B cell (primary cell): ENCODE measurements around the gene CD40. TPM values are rescaled to one million over a fixed set of nuclear protein-coding genes. Genes with fewer than 3 reads are reported as not detected.

ENCODE experiments used
- ATAC-seq: fragments of 200-7000 bp; cut with Tn5 transposase; one replicate; pipeline ENCODE4 v1.10.0; 2021; ENCODE audit warnings: low read depth, mild to moderate bottlenecking, moderate number of reproducible peaks, moderate library complexity
- CTCF ChIA-PET: fragments of 350-600 bp; sonication (Branson Sonifier 250); formaldehyde crosslinking; loops from one replicate; lab custom pipeline; 2021; ENCODE audit warnings: antibody characterized with exemption, inconsistent platforms; lab: Charles Lee
- POLR2A ChIA-PET: fragments of 350-600 bp; sonication (Branson Sonifier 250); formaldehyde crosslinking; loops from one replicate; lab custom pipeline; 2021; ENCODE audit warnings: antibody characterized with exemption; lab: Charles Lee
- DNase-seq: peaks from one replicate; pipeline ENCODE4 v3.0.0; 2013
- H2AFZ ChIP-seq: 2 replicates; pipeline ENCODE4 v1.6.1; 2012; ENCODE audit warnings: mild to moderate bottlenecking, low read depth, low read length; ENCODE audit not compliant: insufficient read depth, poor library complexity, severe bottlenecking
- H3K27ac ChIP-seq, 2 donors: 1 replicate in 1 of 2; 2 replicates in 1 of 2; pipeline ENCODE4 v1.5.1; 2012 to 2013; ENCODE audit warnings: low read length in 2 of 2, mild to moderate bottlenecking in 2 of 2, moderate library complexity in 1 of 2
- H3K27me3 ChIP-seq, 4 experiments: fragments of 200-600 bp in 1 of 4; sonication (generic) in 1 of 4; replicated peaks in 1 of 4; 1 replicate in 2 of 4; 2 replicates in 2 of 4; pipeline versions ENCODE4 v1.6.1 to v1.7.0; 2013 to 2016; ENCODE audit warnings: low read length in 3 of 4, mild to moderate bottlenecking in 2 of 4, mixed read lengths in 1 of 4, moderate library complexity in 1 of 4; ENCODE audit not compliant: insufficient read depth in 4 of 4, control insufficient read depth in 3 of 4; ENCODE audit errors: control extremely low read depth in 1 of 4
- H3K36me3 ChIP-seq, 2 experiments: replicated peaks in 1 of 2; 1 replicate in 1 of 2; 2 replicates in 1 of 2; pipeline versions ENCODE4 v1.6.1 to v1.7.1; 2013; ENCODE audit warnings: low read length in 1 of 2; ENCODE audit not compliant: insufficient read depth in 2 of 2, control insufficient read depth in 1 of 2; ENCODE audit errors: control extremely low read depth in 1 of 2, extremely low read depth in 1 of 2
- H3K4me1 ChIP-seq, 2 donors: fragments of 200-600 bp in 1 of 2; sonication (generic) in 1 of 2; 1 replicate in 1 of 2; 2 replicates in 1 of 2; pipeline versions ENCODE4 v1.5.1 to v1.6.1; 2013 to 2017; ENCODE audit warnings: low read length in 2 of 2; ENCODE audit not compliant: control insufficient read depth in 2 of 2, insufficient read depth in 2 of 2
- H3K4me2 ChIP-seq: replicated peaks from 2 replicates; pipeline ENCODE3; 2012; ENCODE audit warnings: mild to moderate bottlenecking, low read depth, low read length; ENCODE audit not compliant: poor library complexity, severe bottlenecking
- H3K4me3 ChIP-seq, 5 experiments: fragments of 200-600 bp in 1 of 5; sonication (generic) in 1 of 5; 1 replicate in 3 of 5; 2 replicates in 2 of 5; pipeline versions ENCODE4 v1.5.1 to v1.7.0; 2011 to 2016; ENCODE audit warnings: low read length in 4 of 5, mild to moderate bottlenecking in 4 of 5, low read depth in 2 of 5, control low read depth in 1 of 5, moderate library complexity in 1 of 5; ENCODE audit not compliant: insufficient read depth in 1 of 5; ENCODE audit errors: control extremely low read depth in 1 of 5, extremely low read depth in 1 of 5
- H3K79me2 ChIP-seq: fragments of 200-600 bp; sonication (generic); one replicate; pipeline ENCODE4 v1.6.0; 2016; ENCODE audit warnings: low read length; ENCODE audit not compliant: control insufficient read depth, insufficient read depth
- H3K9ac ChIP-seq: fragments of 200-600 bp; sonication (generic); 2 replicates; pipeline ENCODE4 v1.6.1; 2017; ENCODE audit warnings: mild to moderate bottlenecking, low read length, moderate library complexity
- H3K9me3 ChIP-seq, 3 donors: one replicate each; pipeline versions ENCODE4 v1.6.1 to v1.7.1; 2013; ENCODE audit warnings: low read length in 2 of 3; ENCODE audit not compliant: control insufficient read depth in 2 of 3, insufficient read depth in 1 of 3; ENCODE audit errors: control extremely low read depth in 1 of 3
- H4K20me1 ChIP-seq: 2 replicates; pipeline ENCODE4 v1.6.0; 2012; ENCODE audit warnings: mild to moderate bottlenecking, low read length; ENCODE audit not compliant: insufficient read depth, control insufficient read depth, poor library complexity, severe bottlenecking
- H3K27ac Mint-ChIP-seq: one replicate; pipeline ENCODE4 v1.8.0; 2021; ENCODE audit warnings: mixed read lengths
- H3K27me3 Mint-ChIP-seq: one replicate; pipeline ENCODE4 v1.8.0; 2021; ENCODE audit warnings: mixed read lengths
- H3K4me1 Mint-ChIP-seq: one replicate; pipeline ENCODE4 v1.8.0; 2021; ENCODE audit warnings: mixed read lengths
- H3K4me3 Mint-ChIP-seq: one replicate; pipeline ENCODE4 v1.8.0; 2021; ENCODE audit warnings: mixed read lengths
- H3K9me3 Mint-ChIP-seq: one replicate; pipeline ENCODE4 v1.8.0; 2022; ENCODE audit warnings: mixed read lengths; ENCODE audit not compliant: insufficient read depth
- EZH2 ChIP-seq: IDR thresholded peaks from 2 replicates; pipeline ENCODE4 v1.6.1; 2012; ENCODE audit warnings: borderline replicate concordance, low read depth, mild to moderate bottlenecking, moderate library complexity, low read length; ENCODE audit not compliant: insufficient read depth, poor library complexity, severe bottlenecking
- WGBS: methylation state at CpG from one replicate; pipeline ENCODE4 v1.1.5; 2013; ENCODE audit warnings: missing lambda C conversion rate; ENCODE audit not compliant: insufficient coverage; 5-methylcytosine and 5-hydroxymethylcytosine counted together
- intact Hi-C: fragments of 100-400 bp; cut with micrococcal nuclease; formaldehyde crosslinking; loops from one replicate; pipeline ENCODE4 v1.10.0; 2022
- polyA plus RNA-seq: library from polyadenylated mRNA; depleted of rRNA; stranded (reverse); fragments of >200 nt; gene quantifications from 2 replicates; pipeline ENCODE4 v1.2.3, GENCODE V29; 2012
- total RNA-seq, 2 donors: library from RNA; stranded (reverse); fragments of 120-200 nt in 1 of 2; gene quantifications; 1 replicate in 1 of 2; 2 replicates in 1 of 2; pipeline versions ENCODE4 v1.2.3 to v1.2.4, GENCODE V29; 2013 to 2022
- TF ChIP-seq, protein P1 (sequence below): fragments of 200-600 bp; IDR thresholded peaks from one replicate; pipeline ENCODE4 v1.8.0; 2022; ENCODE audit warnings: antibody characterized with exemption, mild to moderate bottlenecking

Gene CD40
- total and polyA plus RNA-seq, 2 donors (not counting 1 experiment from before 2014, with no cell fraction given): 210 to 215 TPM

DNA sequence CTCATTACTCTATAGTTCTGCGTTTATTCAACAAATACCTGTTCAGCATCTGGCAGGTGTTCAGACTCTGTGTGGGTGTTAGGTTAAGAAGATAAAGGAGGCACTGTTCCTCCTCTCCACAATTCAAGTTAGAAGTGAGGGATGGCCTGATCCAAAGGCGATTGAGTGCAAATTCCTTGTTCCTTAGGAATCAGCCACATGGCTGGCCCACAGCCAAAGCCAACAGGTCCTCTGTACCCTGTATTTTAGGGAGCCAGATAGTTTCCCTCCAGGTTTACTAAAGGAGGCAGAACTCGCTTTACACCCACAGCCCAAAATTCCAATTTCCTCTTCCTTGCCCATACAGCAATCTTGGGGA lies 5.0 kb upstream of the CD40 start:
- DNase-seq (no peak), ATAC-seq (no peak)
- no peaks in the 10 kb centered on the region for H3K9me3 ChIP-seq
- no peak overlapping the region for H2AFZ ChIP-seq
- no peak overlapping the region for H3K4me2 ChIP-seq
- no peak overlapping the region for H3K4me3 Mint-ChIP-seq
- no peak overlapping the region for H3K9ac ChIP-seq
- no peaks in the 10 kb centered on the region for H3K36me3 ChIP-seq
- peaks cover 55% of the 10 kb centered on the region for H3K4me1 Mint-ChIP-seq
- no peaks in the 10 kb centered on the region for H3K27me3 ChIP-seq
- H3K9me3 Mint-ChIP-seq: no peaks in the 10 kb centered on the region
- WGBS: 80% methylated on average over 1 of the region's 3 CpGs
- H3K79me2 ChIP-seq: peaks cover 31% of the 10 kb centered on the region
- H3K4me1 ChIP-seq: peaks cover 42 to 47% of the 10 kb centered on the region in 2 donors
- H3K27me3 Mint-ChIP-seq: no peaks in the 10 kb centered on the region
- peak overlapping the region; percentile 53 for H3K27ac Mint-ChIP-seq
- H3K27ac ChIP-seq: no peak overlapping the region
- no peaks in the 10 kb centered on the region for H4K20me1 ChIP-seq
- no peak overlapping the region for H3K4me3 ChIP-seq
- intact Hi-C loops: loop anchor here (10.0 kb wide), 2 partner anchors 318 to 1228 kb away; partner anchors contain the start of genes DNTTIP1, WFDC3 and YWHAB
- TF ChIP-seq, protein P1, sequence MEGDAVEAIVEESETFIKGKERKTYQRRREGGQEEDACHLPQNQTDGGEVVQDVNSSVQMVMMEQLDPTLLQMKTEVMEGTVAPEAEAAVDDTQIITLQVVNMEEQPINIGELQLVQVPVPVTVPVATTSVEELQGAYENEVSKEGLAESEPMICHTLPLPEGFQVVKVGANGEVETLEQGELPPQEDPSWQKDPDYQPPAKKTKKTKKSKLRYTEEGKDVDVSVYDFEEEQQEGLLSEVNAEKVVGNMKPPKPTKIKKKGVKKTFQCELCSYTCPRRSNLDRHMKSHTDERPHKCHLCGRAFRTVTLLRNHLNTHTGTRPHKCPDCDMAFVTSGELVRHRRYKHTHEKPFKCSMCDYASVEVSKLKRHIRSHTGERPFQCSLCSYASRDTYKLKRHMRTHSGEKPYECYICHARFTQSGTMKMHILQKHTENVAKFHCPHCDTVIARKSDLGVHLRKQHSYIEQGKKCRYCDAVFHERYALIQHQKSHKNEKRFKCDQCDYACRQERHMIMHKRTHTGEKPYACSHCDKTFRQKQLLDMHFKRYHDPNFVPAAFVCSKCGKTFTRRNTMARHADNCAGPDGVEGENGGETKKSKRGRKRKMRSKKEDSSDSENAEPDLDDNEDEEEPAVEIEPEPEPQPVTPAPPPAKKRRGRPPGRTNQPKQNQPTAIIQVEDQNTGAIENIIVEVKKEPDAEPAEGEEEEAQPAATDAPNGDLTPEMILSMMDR: no peak
- no peak for TF ChIP-seq EZH2
- ChIA-PET CTCF (no interaction called here), POLR2A (no interaction called here)

DNA sequence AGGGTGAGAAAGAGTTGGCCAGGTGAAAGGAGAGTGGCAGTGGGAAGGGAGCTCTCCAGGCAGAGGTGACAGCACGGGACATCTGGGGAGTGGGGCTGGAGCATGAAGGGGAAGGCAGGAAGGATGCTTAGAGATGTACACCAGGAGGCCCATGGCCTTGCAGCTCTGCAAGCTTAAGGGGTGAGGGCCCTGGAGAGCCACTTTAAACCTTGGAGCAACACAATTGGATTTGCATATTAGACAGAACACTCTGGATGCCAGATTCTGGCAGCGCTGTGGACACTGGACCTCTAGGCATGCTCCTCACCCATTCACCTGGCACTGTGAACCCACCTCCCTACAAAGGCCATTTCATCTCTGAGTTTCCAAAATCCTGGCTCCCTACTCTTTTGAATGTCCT lies 3.7 kb upstream of the CD40 start:
- 89% methylated on average over 2 of the region's 2 CpGs for WGBS
- Mint-ChIP-seq H3K4me3 (no peak overlapping the region), H3K9me3 (no peaks in the 10 kb centered on the region), H3K27ac (peak overlapping the region; percentile 32), H3K27me3 (no peaks in the 10 kb centered on the region), H3K4me1 (peaks cover 47% of the 10 kb centered on the region)
- H3K27me3 ChIP-seq: no peaks in the 10 kb centered on the region
- no peak overlapping the region for H2AFZ ChIP-seq
- intact Hi-C loops: loop anchor here (10.0 kb wide), 2 partner anchors 320 to 1230 kb away; partner anchors contain the start of genes DNTTIP1, WFDC3 and YWHAB
- H3K27ac ChIP-seq: no peak overlapping the region
- peaks cover 0 to under 1% of the 10 kb centered on the region in 2 experiments for H3K36me3 ChIP-seq
- H3K79me2 ChIP-seq: peaks cover 45% of the 10 kb centered on the region
- ATAC-seq (no peak), DNase-seq (no peak)
- H3K4me3 ChIP-seq: no peak overlapping the region
- ChIA-PET CTCF (interaction anchor here (0.9 to 1.9 kb wide), 4 partner anchors 13 to 100 kb away, joined by 3 to 5 read pairs (median 4); no protein-coding TSS in a partner anchor), POLR2A (no interaction called here)
- H3K9me3 ChIP-seq: no peaks in the 10 kb centered on the region
- H3K4me2 ChIP-seq: no peak overlapping the region
- peaks cover 9% of the 10 kb centered on the region for H4K20me1 ChIP-seq
- H3K9ac ChIP-seq: no peak overlapping the region
- TF ChIP-seq EZH2: no peak
- TF ChIP-seq, protein P1: no peak
- H3K4me1 ChIP-seq: peaks cover 31 to 37% of the 10 kb centered on the region in 2 donors
